ENCODE measurements around the gene KRTAP5-6. TPM values are rescaled to one million over a fixed set of nuclear protein-coding genes. Genes with fewer than 3 reads are reported as not detected.

The KRTAP5-6 gene
- total RNA-seq, 8 experiments from 2014 or later = not detected

GRCh38 chr11:1744891-1745700 lies 48.1 kb downstream of the KRTAP5-6 start:
- no peak overlapping the region for H3K27ac ChIP-seq
- H3K4me3 ChIP-seq = no peak overlapping the region
- no peak for ATAC-seq (replicated peaks in 6 of 8)
- peaks cover under 1 to 9% of the 10 kb centered on the region in 2 donors for H3K4me1 ChIP-seq (replicated peaks in 1 of 2)
- in situ Hi-C loops (cut with MboI; ENCODE audit: low pct_unique_long_range_greater_than_20kb in 2 of 9, low sequenced_read_pairs in 9 of 9, unreplicated experiment in 9 of 9) = no loop called here
- 65 to 100% (median 71%) methylated on average over 1 to 8 of the region's 18 CpGs; no CpG with 5 or more reads in 5 of the 10 experiments for WGBS, 10 experiments

DNA sequence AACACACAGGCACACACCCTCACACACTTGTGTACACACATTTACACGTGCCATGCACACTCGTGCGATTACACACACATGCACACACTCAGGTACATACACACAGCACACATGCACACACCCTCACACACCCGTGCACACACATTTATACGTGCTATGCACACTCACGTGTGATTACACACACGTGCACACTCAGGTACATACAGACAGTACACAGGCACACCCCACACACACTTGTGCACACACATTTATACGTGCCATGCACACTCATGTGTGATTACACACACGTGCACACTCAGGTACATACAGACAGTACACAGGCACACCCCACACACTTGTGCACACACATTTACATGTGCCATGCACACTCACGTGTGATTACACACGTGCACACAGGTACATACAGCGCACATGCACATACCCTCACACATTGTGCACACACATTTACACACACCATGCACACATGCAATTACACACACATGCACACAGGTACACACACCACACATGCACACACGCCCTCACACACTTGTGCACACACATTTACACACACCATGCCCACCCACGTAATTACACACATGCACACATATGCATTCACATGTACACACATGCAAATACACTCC lies 48.8 kb downstream of the KRTAP5-6 start:
- in situ Hi-C loops (cut with MboI; ENCODE audit: low pct_unique_long_range_greater_than_20kb in 2 of 9, low sequenced_read_pairs in 9 of 9, unreplicated experiment in 9 of 9) = no loop called here
- 40 to 80% (median 69%) methylated on average over 1 to 12 of the region's 14 CpGs; no CpG with 5 or more reads in 2 of the 10 experiments for WGBS, 10 experiments
- no peak overlapping the region for H3K4me3 ChIP-seq
- H3K27ac ChIP-seq = no peak overlapping the region
- no peak for ATAC-seq (replicated peaks in 6 of 8)
- peaks cover 2 to 13% of the 10 kb centered on the region in 2 donors for H3K4me1 ChIP-seq (replicated peaks in 1 of 2)

GRCh38 chr11:1746511-1746931 lies 49.5 kb downstream of the KRTAP5-6 start:
- in situ Hi-C loops (cut with MboI; ENCODE audit: low pct_unique_long_range_greater_than_20kb in 2 of 9, low sequenced_read_pairs in 9 of 9, unreplicated experiment in 9 of 9) = no loop called here
- peaks cover 2 to 13% of the 10 kb centered on the region in 2 donors for H3K4me1 ChIP-seq (replicated peaks in 1 of 2)
- no peak for ATAC-seq (replicated peaks in 6 of 8)
- WGBS, 10 experiments = 0 to 100% (median 53%) methylated on average over 1 to 6 of the region's 22 CpGs; no CpG with 5 or more reads in 6 of the 10 experiments
- no peak overlapping the region for H3K4me3 ChIP-seq
- no peak overlapping the region for H3K27ac ChIP-seq

GRCh38 chr11:1746956-1747752 lies 50.2 kb downstream of the KRTAP5-6 start:
- in situ Hi-C loops (cut with MboI; ENCODE audit: low pct_unique_long_range_greater_than_20kb in 2 of 9, low sequenced_read_pairs in 9 of 9, unreplicated experiment in 9 of 9) = no loop called here
- Histone ChIP-seq H3K4me3 (no peak overlapping the region), H3K4me1 (replicated peaks in 1 of 2) (peaks cover 2 to 13% of the 10 kb centered on the region in 2 donors), H3K27ac (no peak overlapping the region)
- 78% methylated on average over 3 of the region's 21 CpGs; no CpG with 5 or more reads in 9 of the 10 experiments for WGBS, 10 experiments
- no peak for ATAC-seq (replicated peaks in 6 of 8)

Other genes starting within 250 kb of the KRTAP5-6 start
- gene MOB2, start 210.4 kb upstream of the KRTAP5-6 start, total RNA-seq = 10 to 100 TPM; 15.5 to 43.3 (median 26.8) TPM
- gene DUSP8, start 124.9 kb upstream of the KRTAP5-6 start, total RNA-seq = 10 to 100 TPM in 3 of 8 experiments, 1 to 10 TPM in 4, under 1 TPM in 1; 0.87 to 17.2 (median 7.9) TPM
- 1 to 10 TPM in 5 of 8 experiments, under 1 TPM in 2, not detected in 1; 0.49 to 3.9 (median 2.6) TPM for gene KRTAP5-1, start 111.9 kb upstream of the KRTAP5-6 start, total RNA-seq
- 1 to 10 TPM in 4 of 8 experiments, under 1 TPM in 3, not detected in 1; 0.54 to 5.2 (median 2.5) TPM for gene KRTAP5-2, start 98.9 kb upstream of the KRTAP5-6 start, total RNA-seq
- under 1 TPM in 1 of 8 experiments, not detected in 7; 0.29 TPM for gene KRTAP5-3, start 88.7 kb upstream of the KRTAP5-6 start, total RNA-seq
- under 1 TPM in 3 of 8 experiments, not detected in 5; 0.25 to 0.41 (median 0.33) TPM for gene KRTAP5-4, start 75.1 kb upstream of the KRTAP5-6 start, total RNA-seq
- gene KRTAP5-5, start 67.4 kb upstream of the KRTAP5-6 start, total RNA-seq = not detected
- gene IFITM10, start 53.4 kb downstream of the KRTAP5-6 start, total RNA-seq = 1 to 10 TPM in 3 of 8 experiments, under 1 TPM in 5; 0.31 to 3.1 (median 0.73) TPM
- 100 to 1,000 TPM in 4 of 8 experiments, 10 to 100 TPM in 4; 59.3 to 718 (median 107) TPM for gene CTSD, start 66.7 kb downstream of the KRTAP5-6 start, total RNA-seq
- gene SYT8, start 137.8 kb downstream of the KRTAP5-6 start, total RNA-seq = 1 to 10 TPM in 1 of 8 experiments, under 1 TPM in 4, not detected in 3; 0.27 to 2.0 (median 0.66) TPM
- under 1 TPM in 1 of 8 experiments, not detected in 7; 0.43 TPM for gene TNNI2, start 141.8 kb downstream of the KRTAP5-6 start, total RNA-seq
- 10 to 100 TPM in 1 of 8 experiments, 1 to 10 TPM in 3, under 1 TPM in 4; 0.05 to 12.9 (median 0.88) TPM for gene LSP1, start 155.9 kb downstream of the KRTAP5-6 start, total RNA-seq
- 1 to 10 TPM in 1 of 8 experiments, under 1 TPM in 5, not detected in 2; 0.13 to 1.1 (median 0.25) TPM for gene PRR33, start 194.7 kb downstream of the KRTAP5-6 start, total RNA-seq
- 10 to 100 TPM in 2 of 8 experiments, 1 to 10 TPM in 1, under 1 TPM in 2, not detected in 3; 0.11 to 25.9 (median 3.6) TPM for gene TNNT3, start 222.5 kb downstream of the KRTAP5-6 start, total RNA-seq